Measurements from ENCODE around the gene DPP6. TPM values are rescaled to one million over a fixed set of nuclear protein-coding genes. Genes with fewer than 3 reads are reported as not detected.

The DPP6 gene
- total and polyA plus RNA-seq, 2 experiments from 2014 or later, result not detected

- no peaks in the 10 kb centered on the region for H4K20me1 ChIP-seq (replicated peaks; ENCODE audit: insufficient read depth)
- no peak overlapping the region for H3K4me3 ChIP-seq
- no peak overlapping the region for H2AFZ ChIP-seq
- Mint-ChIP-seq H3K27ac (no peak overlapping the region), H3K27me3 (ENCODE audit: insufficient read depth, low read depth, poor library complexity) (no peaks in the 10 kb centered on the region), H3K4me3 (no peak overlapping the region), H3K4me1 (peaks cover 2% of the 10 kb centered on the region; the same call in 1 of the 3 replicates), H3K36me3 (ENCODE audit: low read depth) (no peaks in the 10 kb centered on the region), H3K9me3 (no peaks in the 10 kb centered on the region)
- no peaks in the 10 kb centered on the region for H3K79me2 ChIP-seq (replicated peaks; ENCODE audit: insufficient read depth)
- H3K4me1 ChIP-seq (ENCODE audit: insufficient read depth), result no peaks in the 10 kb centered on the region
- no peak overlapping the region for H3K27ac ChIP-seq (ENCODE audit: low read depth)
- no peaks in the 10 kb centered on the region for H3F3A ChIP-seq (replicated peaks; ENCODE audit: low read depth)
- TF ChIP-seq ETS1 (IDR thresholded peaks at IDR 0.05), result no peak
- TF ChIP-seq POLR2AphosphoS5 (IDR thresholded peaks at IDR 0.05; ENCODE audit: low read depth), result no peak
- TF ChIP-seq ZNF462 (CRISPR knock-in tag; IDR thresholded peaks at IDR 0.05), result no peak
- TF ChIP-seq, protein P1, sequence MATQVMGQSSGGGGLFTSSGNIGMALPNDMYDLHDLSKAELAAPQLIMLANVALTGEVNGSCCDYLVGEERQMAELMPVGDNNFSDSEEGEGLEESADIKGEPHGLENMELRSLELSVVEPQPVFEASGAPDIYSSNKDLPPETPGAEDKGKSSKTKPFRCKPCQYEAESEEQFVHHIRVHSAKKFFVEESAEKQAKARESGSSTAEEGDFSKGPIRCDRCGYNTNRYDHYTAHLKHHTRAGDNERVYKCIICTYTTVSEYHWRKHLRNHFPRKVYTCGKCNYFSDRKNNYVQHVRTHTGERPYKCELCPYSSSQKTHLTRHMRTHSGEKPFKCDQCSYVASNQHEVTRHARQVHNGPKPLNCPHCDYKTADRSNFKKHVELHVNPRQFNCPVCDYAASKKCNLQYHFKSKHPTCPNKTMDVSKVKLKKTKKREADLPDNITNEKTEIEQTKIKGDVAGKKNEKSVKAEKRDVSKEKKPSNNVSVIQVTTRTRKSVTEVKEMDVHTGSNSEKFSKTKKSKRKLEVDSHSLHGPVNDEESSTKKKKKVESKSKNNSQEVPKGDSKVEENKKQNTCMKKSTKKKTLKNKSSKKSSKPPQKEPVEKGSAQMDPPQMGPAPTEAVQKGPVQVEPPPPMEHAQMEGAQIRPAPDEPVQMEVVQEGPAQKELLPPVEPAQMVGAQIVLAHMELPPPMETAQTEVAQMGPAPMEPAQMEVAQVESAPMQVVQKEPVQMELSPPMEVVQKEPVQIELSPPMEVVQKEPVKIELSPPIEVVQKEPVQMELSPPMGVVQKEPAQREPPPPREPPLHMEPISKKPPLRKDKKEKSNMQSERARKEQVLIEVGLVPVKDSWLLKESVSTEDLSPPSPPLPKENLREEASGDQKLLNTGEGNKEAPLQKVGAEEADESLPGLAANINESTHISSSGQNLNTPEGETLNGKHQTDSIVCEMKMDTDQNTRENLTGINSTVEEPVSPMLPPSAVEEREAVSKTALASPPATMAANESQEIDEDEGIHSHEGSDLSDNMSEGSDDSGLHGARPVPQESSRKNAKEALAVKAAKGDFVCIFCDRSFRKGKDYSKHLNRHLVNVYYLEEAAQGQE (IDR thresholded peaks at IDR 0.05; ENCODE audit: unreplicated experiment), result no peak
- TF ChIP-seq CREB1 (CRISPR knock-in tag; IDR thresholded peaks at IDR 0.05; ENCODE audit: low read depth), result no peak
- no peak for TF ChIP-seq EZH2phosphoT487 (IDR thresholded peaks at IDR 0.05; ENCODE audit: unreplicated experiment)
- no peak for TF ChIP-seq ZNF114 (CRISPR knock-in tag; IDR thresholded peaks at IDR 0.05)
- no peak for TF ChIP-seq JUNB (IDR thresholded peaks at IDR 0.05; ENCODE audit: unreplicated experiment)
- no peak for TF ChIP-seq STAT1 (IDR thresholded peaks at IDR 0.05; ENCODE audit: unreplicated experiment)
- TF ChIP-seq EZH2 (IDR thresholded peaks at IDR 0.05; ENCODE audit: low read depth, unreplicated experiment), result no peak
- no peak for TF ChIP-seq NANOG (IDR thresholded peaks at IDR 0.05; ENCODE audit: borderline replicate concordance)
- TF ChIP-seq ZNF331 (CRISPR knock-in tag; IDR thresholded peaks at IDR 0.05; ENCODE audit: low read depth), result no peak
- no peak for TF ChIP-seq CTCF (conservative IDR thresholded peaks at IDR 0.05; ENCODE audit: low read depth in 2 of 2)
- H3K4me2 ChIP-seq, result no peak overlapping the region
- H3K36me3 ChIP-seq (ENCODE audit: insufficient read depth), result peaks cover 20% of the 10 kb centered on the region; the same call in 1 of the 2 replicates
- no peaks in the 10 kb centered on the region for H3K27me3 ChIP-seq (ENCODE audit: insufficient read depth)
- DNase-seq (ENCODE audit: low spot score) (no peak), ATAC-seq (no peak)
- H3K9me2 ChIP-seq (ENCODE audit: insufficient read depth), result no peaks in the 10 kb centered on the region
Observed at GRCh38 chr7:154475864-154476263, 423.7 kb downstream of the DPP6 start.
